Adrenal gland (tissue), 5 donors: Measurements from ENCODE around the gene CCDC124.

ENCODE experiments used
- CTCF ChIP-seq, 6 experiments: fragments of 450-650 bp in 4 of 6; fragments of 200-600 bp in 2 of 6; sonication (generic) in 1 of 6; IDR thresholded peaks; 1 replicate in 5 of 6; 2 replicates in 1 of 6; pipeline versions ENCODE4 v1.5.1 to v1.8.0; 2016 to 2021; ENCODE audit warnings: antibody characterized with exemption in 6 of 6, mild to moderate bottlenecking in 2 of 6, moderate library complexity in 1 of 6
- POLR2A ChIP-seq, 2 donors: fragments of 450-650 bp; IDR thresholded peaks; one replicate each; pipeline ENCODE4 v1.6.1; 2017; ENCODE audit warnings: antibody characterized with exemption in 2 of 2, mild to moderate bottlenecking in 2 of 2, moderate library complexity in 1 of 2
- donor health status: DM: no; HTN: no; CAD: no.

GRCh38 chr19:17968362-17968761, 35.5 kb downstream of the CCDC124 start:
- TF ChIP-seq CTCF (IDR thresholded peaks at IDR 0.05): no peak
- no peak for TF ChIP-seq POLR2A (IDR thresholded peaks at IDR 0.05)
